ENCODE data around the gene WWTR1. TPM values are rescaled to one million over a fixed set of nuclear protein-coding genes. Genes with fewer than 3 reads are reported as not detected.

Gene WWTR1
- polyA plus RNA-seq, 2 donors: 29.2 to 31.2 TPM

- Histone ChIP-seq H3K9me3 (ENCODE audit: control insufficient read depth in 2 of 2, insufficient read depth in 1 of 2, low read depth in 1 of 2, low read length in 1 of 2) (no peaks in the 10 kb centered on the region), H3K27me3 (ENCODE audit: control insufficient read depth in 1 of 2, insufficient read depth in 2 of 2, low read length in 2 of 2) (no peaks in the 10 kb centered on the region), H3K4me3 (ENCODE audit: low read depth in 1 of 2, low read length in 2 of 2) (no peak overlapping the region), H3K4me1 (ENCODE audit: control insufficient read depth in 2 of 2, insufficient read depth in 2 of 2, low read length in 1 of 2) (no peaks in the 10 kb centered on the region), H3K36me3 (ENCODE audit: control insufficient read depth in 2 of 2, insufficient read depth in 2 of 2, low read length in 1 of 2) (peaks cover 0 to 3% of the 10 kb centered on the region in 2 donors), H3K27ac (ENCODE audit: low read depth in 2 of 2, low read length in 1 of 2) (no peak overlapping the region)
- WGBS, 2 donors: 23 to 28% methylated on average over 1 of the region's 1 CpG
These were observed 140.9 kb downstream of the WWTR1 start for GRCh38 chr3:149516920-149517319.

GRCh38 chr3:149515249-149515648 is 142.6 kb downstream of the WWTR1 start:
- no peaks in the 10 kb centered on the region for H3K4me1 ChIP-seq (ENCODE audit: control insufficient read depth in 2 of 2, insufficient read depth in 2 of 2, low read length in 1 of 2)
- WGBS, 2 donors: 87 to 93% methylated on average over 2 of the region's 2 CpGs
- peaks cover 0 to 3% of the 10 kb centered on the region in 2 donors for H3K36me3 ChIP-seq (ENCODE audit: control insufficient read depth in 2 of 2, insufficient read depth in 2 of 2, low read length in 1 of 2)
- H3K9me3 ChIP-seq (ENCODE audit: control insufficient read depth in 2 of 2, insufficient read depth in 1 of 2, low read depth in 1 of 2, low read length in 1 of 2): no peaks in the 10 kb centered on the region
- no peak overlapping the region for H3K27ac ChIP-seq (ENCODE audit: low read depth in 2 of 2, low read length in 1 of 2)
- no peak overlapping the region for H3K4me3 ChIP-seq (ENCODE audit: low read depth in 1 of 2, low read length in 2 of 2)
- H3K27me3 ChIP-seq (ENCODE audit: control insufficient read depth in 1 of 2, insufficient read depth in 2 of 2, low read length in 2 of 2): no peaks in the 10 kb centered on the region

- H3K4me3 ChIP-seq (ENCODE audit: low read depth in 1 of 2, low read length in 2 of 2): no peak overlapping the region
- peaks cover 0 to 3% of the 10 kb centered on the region in 2 donors for H3K36me3 ChIP-seq (ENCODE audit: control insufficient read depth in 2 of 2, insufficient read depth in 2 of 2, low read length in 1 of 2)
- no peaks in the 10 kb centered on the region for H3K4me1 ChIP-seq (ENCODE audit: control insufficient read depth in 2 of 2, insufficient read depth in 2 of 2, low read length in 1 of 2)
- no peaks in the 10 kb centered on the region for H3K9me3 ChIP-seq (ENCODE audit: control insufficient read depth in 2 of 2, insufficient read depth in 1 of 2, low read depth in 1 of 2, low read length in 1 of 2)
- no peaks in the 10 kb centered on the region for H3K27me3 ChIP-seq (ENCODE audit: control insufficient read depth in 1 of 2, insufficient read depth in 2 of 2, low read length in 2 of 2)
- WGBS, 2 donors: 85 to 87% methylated on average over 2 of the region's 2 CpGs
- no peak overlapping the region for H3K27ac ChIP-seq (ENCODE audit: low read depth in 2 of 2, low read length in 1 of 2)
These were observed 143.4 kb downstream of the WWTR1 start for GRCh38 chr3:149514471-149514870.

GRCh38 chr3:149512073-149512782 is 145.6 kb downstream of the WWTR1 start:
- WGBS, 2 donors: 14 to 15% methylated on average over 9 of the region's 9 CpGs
- Histone ChIP-seq H3K27me3 (ENCODE audit: control insufficient read depth in 1 of 2, insufficient read depth in 2 of 2, low read length in 2 of 2) (no peaks in the 10 kb centered on the region), H3K27ac (ENCODE audit: low read depth in 2 of 2, low read length in 1 of 2) (no peak overlapping the region)

GRCh38 chr3:149511040-149511626 is 146.7 kb downstream of the WWTR1 start:
- H3K9me3 ChIP-seq (ENCODE audit: control insufficient read depth in 2 of 2, insufficient read depth in 1 of 2, low read depth in 1 of 2, low read length in 1 of 2): no peaks in the 10 kb centered on the region
- H3K4me3 ChIP-seq (ENCODE audit: low read depth in 1 of 2, low read length in 2 of 2): no peak overlapping the region
- no peaks in the 10 kb centered on the region for H3K36me3 ChIP-seq (ENCODE audit: control insufficient read depth in 2 of 2, insufficient read depth in 2 of 2, low read length in 1 of 2)
- H3K27ac ChIP-seq (ENCODE audit: low read depth in 2 of 2, low read length in 1 of 2): no peak overlapping the region
- peaks cover 0 to 5% of the 10 kb centered on the region in 2 donors for H3K4me1 ChIP-seq (ENCODE audit: control insufficient read depth in 2 of 2, insufficient read depth in 2 of 2, low read length in 1 of 2)
- 46 to 52% methylated on average over 3 of the region's 3 CpGs for WGBS, 2 donors
- H3K27me3 ChIP-seq (ENCODE audit: control insufficient read depth in 1 of 2, insufficient read depth in 2 of 2, low read length in 2 of 2): no peaks in the 10 kb centered on the region

More at GRCh38 chr3:149512073-149512782, 145.6 kb downstream of the WWTR1 start:
- H3K4me1 ChIP-seq (ENCODE audit: control insufficient read depth in 2 of 2, insufficient read depth in 2 of 2, low read length in 1 of 2): peaks cover 0 to 4% of the 10 kb centered on the region in 2 donors
- no peak overlapping the region for H3K4me3 ChIP-seq (ENCODE audit: low read depth in 1 of 2, low read length in 2 of 2)
- H3K9me3 ChIP-seq (ENCODE audit: control insufficient read depth in 2 of 2, insufficient read depth in 1 of 2, low read depth in 1 of 2, low read length in 1 of 2): no peaks in the 10 kb centered on the region
- H3K36me3 ChIP-seq (ENCODE audit: control insufficient read depth in 2 of 2, insufficient read depth in 2 of 2, low read length in 1 of 2): no peaks in the 10 kb centered on the region

- Histone ChIP-seq H3K4me1 (ENCODE audit: control insufficient read depth in 2 of 2, insufficient read depth in 2 of 2, low read length in 1 of 2) (peaks cover 0 to 5% of the 10 kb centered on the region in 2 donors), H3K27ac (ENCODE audit: low read depth in 2 of 2, low read length in 1 of 2) (no peak overlapping the region), H3K27me3 (ENCODE audit: control insufficient read depth in 1 of 2, insufficient read depth in 2 of 2, low read length in 2 of 2) (no peaks in the 10 kb centered on the region), H3K4me3 (ENCODE audit: low read depth in 1 of 2, low read length in 2 of 2) (no peak overlapping the region), H3K9me3 (ENCODE audit: control insufficient read depth in 2 of 2, insufficient read depth in 1 of 2, low read depth in 1 of 2, low read length in 1 of 2) (no peaks in the 10 kb centered on the region), H3K36me3 (ENCODE audit: control insufficient read depth in 2 of 2, insufficient read depth in 2 of 2, low read length in 1 of 2) (no peaks in the 10 kb centered on the region)
- 88 to 91% methylated on average over 3 of the region's 3 CpGs for WGBS, 2 donors
These were observed 147.3 kb downstream of the WWTR1 start for GRCh38 chr3:149510480-149510879.

- Histone ChIP-seq H3K9me3 (ENCODE audit: control insufficient read depth in 2 of 2, insufficient read depth in 1 of 2, low read depth in 1 of 2, low read length in 1 of 2) (no peaks in the 10 kb centered on the region), H3K4me3 (ENCODE audit: low read depth in 1 of 2, low read length in 2 of 2) (no peak overlapping the region), H3K4me1 (ENCODE audit: control insufficient read depth in 2 of 2, insufficient read depth in 2 of 2, low read length in 1 of 2) (peaks cover 0 to 5% of the 10 kb centered on the region in 2 donors), H3K36me3 (ENCODE audit: control insufficient read depth in 2 of 2, insufficient read depth in 2 of 2, low read length in 1 of 2) (no peaks in the 10 kb centered on the region), H3K27ac (ENCODE audit: low read depth in 2 of 2, low read length in 1 of 2) (no peak overlapping the region), H3K27me3 (ENCODE audit: control insufficient read depth in 1 of 2, insufficient read depth in 2 of 2, low read length in 2 of 2) (no peaks in the 10 kb centered on the region)
- WGBS, 2 donors: 86 to 89% methylated on average over 3 of the region's 3 CpGs
These were observed 148.3 kb downstream of the WWTR1 start for GRCh38 chr3:149509526-149509925.

GRCh38 chr3:149507491-149508324 is 150.1 kb downstream of the WWTR1 start:
- no peaks in the 10 kb centered on the region for H3K27me3 ChIP-seq (ENCODE audit: control insufficient read depth in 1 of 2, insufficient read depth in 2 of 2, low read length in 2 of 2)
- no peak overlapping the region for H3K27ac ChIP-seq (ENCODE audit: low read depth in 2 of 2, low read length in 1 of 2)
- 43 to 56% methylated on average over 14 of the region's 14 CpGs for WGBS, 2 donors
- no peaks in the 10 kb centered on the region for H3K9me3 ChIP-seq (ENCODE audit: control insufficient read depth in 2 of 2, insufficient read depth in 1 of 2, low read depth in 1 of 2, low read length in 1 of 2)
- H3K36me3 ChIP-seq (ENCODE audit: control insufficient read depth in 2 of 2, insufficient read depth in 2 of 2, low read length in 1 of 2): no peaks in the 10 kb centered on the region
- H3K4me1 ChIP-seq (ENCODE audit: control insufficient read depth in 2 of 2, insufficient read depth in 2 of 2, low read length in 1 of 2): peaks cover 0 to 5% of the 10 kb centered on the region in 2 donors
- no peak overlapping the region for H3K4me3 ChIP-seq (ENCODE audit: low read depth in 1 of 2, low read length in 2 of 2)

GRCh38 chr3:149506965-149507364 is 150.9 kb downstream of the WWTR1 start:
- no peaks in the 10 kb centered on the region for H3K9me3 ChIP-seq (ENCODE audit: control insufficient read depth in 2 of 2, insufficient read depth in 1 of 2, low read depth in 1 of 2, low read length in 1 of 2)
- no peak overlapping the region for H3K27ac ChIP-seq (ENCODE audit: low read depth in 2 of 2, low read length in 1 of 2)
- H3K36me3 ChIP-seq (ENCODE audit: control insufficient read depth in 2 of 2, insufficient read depth in 2 of 2, low read length in 1 of 2): no peaks in the 10 kb centered on the region
- WGBS, 2 donors: 42 to 52% methylated on average over 2 of the region's 2 CpGs
- peaks cover 0 to 5% of the 10 kb centered on the region in 2 donors for H3K4me1 ChIP-seq (ENCODE audit: control insufficient read depth in 2 of 2, insufficient read depth in 2 of 2, low read length in 1 of 2)
- no peaks in the 10 kb centered on the region for H3K27me3 ChIP-seq (ENCODE audit: control insufficient read depth in 1 of 2, insufficient read depth in 2 of 2, low read length in 2 of 2)
- no peak overlapping the region for H3K4me3 ChIP-seq (ENCODE audit: low read depth in 1 of 2, low read length in 2 of 2)

Data from esophagus (tissue), 2 donors.